NB4 (cell line): ENCODE data around the gene DUSP14.

ENCODE experiments used
- POLR2A ChIP-seq: IDR thresholded peaks from 2 replicates; pipeline ENCODE4 v1.6.1; 2011; ENCODE audit warnings: mild to moderate bottlenecking; ENCODE audit not compliant: insufficient read length; ENCODE audit errors: extremely low read depth
- TF ChIP-seq, protein P1 (sequence below): IDR thresholded peaks from one replicate; pipeline ENCODE4 v1.5.1; 2012; ENCODE audit warnings: low read depth, low read length
- TF ChIP-seq, protein P2 (sequence below): IDR thresholded peaks from 2 replicates; pipeline ENCODE4 v1.6.1; 2011; ENCODE audit warnings: low read depth, low read length

DNA sequence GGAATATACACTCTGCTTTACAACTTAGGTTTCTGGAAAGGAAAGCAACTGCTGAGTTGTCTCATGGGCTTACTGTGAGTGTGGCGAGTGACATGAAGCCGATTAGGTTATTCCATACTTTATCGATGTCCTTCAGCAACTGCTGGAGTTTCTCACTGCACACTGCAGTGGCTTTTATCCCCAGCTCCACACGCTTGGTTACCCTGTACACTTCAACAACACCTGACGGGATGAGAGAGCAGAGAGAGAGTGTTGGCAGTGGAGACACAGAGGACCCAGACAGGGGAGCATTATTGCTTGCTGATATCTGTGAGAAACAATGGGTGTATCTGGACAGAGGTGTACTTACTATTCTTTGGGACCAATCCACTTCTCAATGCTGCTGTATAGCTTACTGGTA is 46.2 kb downstream of the DUSP14 start:
- TF ChIP-seq, protein P1, sequence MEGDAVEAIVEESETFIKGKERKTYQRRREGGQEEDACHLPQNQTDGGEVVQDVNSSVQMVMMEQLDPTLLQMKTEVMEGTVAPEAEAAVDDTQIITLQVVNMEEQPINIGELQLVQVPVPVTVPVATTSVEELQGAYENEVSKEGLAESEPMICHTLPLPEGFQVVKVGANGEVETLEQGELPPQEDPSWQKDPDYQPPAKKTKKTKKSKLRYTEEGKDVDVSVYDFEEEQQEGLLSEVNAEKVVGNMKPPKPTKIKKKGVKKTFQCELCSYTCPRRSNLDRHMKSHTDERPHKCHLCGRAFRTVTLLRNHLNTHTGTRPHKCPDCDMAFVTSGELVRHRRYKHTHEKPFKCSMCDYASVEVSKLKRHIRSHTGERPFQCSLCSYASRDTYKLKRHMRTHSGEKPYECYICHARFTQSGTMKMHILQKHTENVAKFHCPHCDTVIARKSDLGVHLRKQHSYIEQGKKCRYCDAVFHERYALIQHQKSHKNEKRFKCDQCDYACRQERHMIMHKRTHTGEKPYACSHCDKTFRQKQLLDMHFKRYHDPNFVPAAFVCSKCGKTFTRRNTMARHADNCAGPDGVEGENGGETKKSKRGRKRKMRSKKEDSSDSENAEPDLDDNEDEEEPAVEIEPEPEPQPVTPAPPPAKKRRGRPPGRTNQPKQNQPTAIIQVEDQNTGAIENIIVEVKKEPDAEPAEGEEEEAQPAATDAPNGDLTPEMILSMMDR, result no peak
- TF ChIP-seq POLR2A, result no peak
- TF ChIP-seq, protein P2, sequence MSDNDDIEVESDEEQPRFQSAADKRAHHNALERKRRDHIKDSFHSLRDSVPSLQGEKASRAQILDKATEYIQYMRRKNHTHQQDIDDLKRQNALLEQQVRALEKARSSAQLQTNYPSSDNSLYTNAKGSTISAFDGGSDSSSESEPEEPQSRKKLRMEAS, result no peak
